Kidney epithelial cell (primary cell): ENCODE data around the gene DMAC2L. TPM values are rescaled to one million over a fixed set of nuclear protein-coding genes. Genes with fewer than 3 reads are reported as not detected.
"Not testable (repeated sequence)": the region's sequence is repeated elsewhere in the genome, so short reads cannot be mapped to it uniquely, and the experiment has no call there.

Experiments
- DNase-seq: peaks from one replicate; pipeline ENCODE4 v3.0.0-alpha.2; 2010; ENCODE audit warnings: low read depth
- H3K27me3 ChIP-seq: 2 replicates; pipeline ENCODE4 v1.6.0; 2011; ENCODE audit warnings: low read length; ENCODE audit not compliant: control insufficient read depth, insufficient read depth
- H3K36me3 ChIP-seq: 2 replicates; pipeline ENCODE4 v1.5.1; 2011; ENCODE audit warnings: low read length; ENCODE audit not compliant: control insufficient read depth, insufficient read depth
- H3K4me3 ChIP-seq: 2 replicates; pipeline ENCODE4 v1.5.1; 2011; ENCODE audit warnings: low read depth, mild to moderate bottlenecking, control low read depth, low read length
- CTCF ChIP-seq: IDR thresholded peaks from 2 replicates; pipeline ENCODE4 v1.5.1; 2011; ENCODE audit warnings: mild to moderate bottlenecking, moderate library complexity, low read length, control low read depth, inconsistent platforms; ENCODE audit not compliant: insufficient read depth, poor library complexity, severe bottlenecking
- total RNA-seq: library from RNA; depleted of rRNA; stranded (reverse); fragments of >200 nt; gene quantifications from 2 replicates; pipeline ENCODE4 v1.2.3, GENCODE V29; 2015

The DMAC2L gene
- total RNA-seq, 1 donor from 2014 or later = 27.5 TPM

- TF ChIP-seq CTCF = no peak
- Histone ChIP-seq H3K36me3 (no peaks in the 10 kb centered on the region), H3K4me3 (no peak overlapping the region), H3K27me3 (no peaks in the 10 kb centered on the region)
- no peak for DNase-seq
These were observed 50.9 kb downstream of the DMAC2L start for GRCh38 chr14:50362764-50363713.

DNA sequence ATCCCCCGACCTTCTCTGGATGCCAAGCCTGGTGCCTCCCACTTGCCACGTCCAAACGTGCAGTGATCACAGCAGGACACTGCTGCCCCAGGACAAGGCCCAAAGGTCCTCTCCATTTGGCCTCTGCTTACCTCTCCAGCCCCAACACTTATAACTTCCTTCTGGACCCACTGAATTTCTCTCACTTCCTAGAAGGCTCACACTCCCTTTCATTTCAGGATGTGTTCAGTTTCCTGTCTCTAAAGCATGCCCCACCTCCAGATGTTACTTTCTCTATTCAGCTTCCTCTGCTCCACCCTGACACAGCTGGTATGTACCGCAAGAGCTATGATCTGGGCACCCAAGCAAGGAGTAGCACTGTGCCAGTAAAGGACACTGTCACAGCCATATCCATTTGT is 51.6 kb downstream of the DMAC2L start:
- H3K27me3 ChIP-seq = no peaks in the 10 kb centered on the region
- H3K36me3 ChIP-seq = no peaks in the 10 kb centered on the region
- TF ChIP-seq CTCF = no peak
- no peak overlapping the region for H3K4me3 ChIP-seq
- DNase-seq = no peak

- no peak for TF ChIP-seq CTCF
- no peak for DNase-seq
- Histone ChIP-seq H3K4me3 (no peak overlapping the region), H3K36me3 (no peaks in the 10 kb centered on the region), H3K27me3 (no peaks in the 10 kb centered on the region)
These were observed 52.7 kb downstream of the DMAC2L start for GRCh38 chr14:50364792-50365191.

DNA sequence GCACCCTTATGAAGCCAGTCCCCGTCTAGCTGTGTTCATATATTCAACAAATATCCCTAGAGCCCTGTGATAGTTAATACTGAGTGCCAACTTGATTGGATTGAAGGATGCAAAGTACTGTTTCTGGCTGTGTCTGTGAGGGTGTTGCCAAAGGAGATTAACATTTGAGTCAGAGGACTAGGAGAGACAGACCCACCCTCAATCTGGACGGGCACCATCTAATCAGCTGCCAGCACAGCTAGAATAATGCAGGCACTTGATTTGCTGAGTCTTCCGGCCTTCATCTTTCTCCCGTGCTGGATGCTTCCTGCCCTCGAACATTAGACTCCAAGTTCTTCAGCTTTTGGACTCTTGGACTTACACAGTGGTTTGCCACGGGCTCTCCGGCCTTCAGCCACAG is 53.4 kb downstream of the DMAC2L start:
- not testable (repeated sequence) for H3K27me3 ChIP-seq, H3K36me3 ChIP-seq, DNase-seq, H3K4me3 ChIP-seq

GRCh38 chr14:50366115-50366514 is 54.0 kb downstream of the DMAC2L start:
- TF ChIP-seq CTCF = no peak
- Histone ChIP-seq H3K36me3 (no peaks in the 10 kb centered on the region), H3K27me3 (no peaks in the 10 kb centered on the region), H3K4me3 (no peak overlapping the region)
- DNase-seq = no peak

DNA sequence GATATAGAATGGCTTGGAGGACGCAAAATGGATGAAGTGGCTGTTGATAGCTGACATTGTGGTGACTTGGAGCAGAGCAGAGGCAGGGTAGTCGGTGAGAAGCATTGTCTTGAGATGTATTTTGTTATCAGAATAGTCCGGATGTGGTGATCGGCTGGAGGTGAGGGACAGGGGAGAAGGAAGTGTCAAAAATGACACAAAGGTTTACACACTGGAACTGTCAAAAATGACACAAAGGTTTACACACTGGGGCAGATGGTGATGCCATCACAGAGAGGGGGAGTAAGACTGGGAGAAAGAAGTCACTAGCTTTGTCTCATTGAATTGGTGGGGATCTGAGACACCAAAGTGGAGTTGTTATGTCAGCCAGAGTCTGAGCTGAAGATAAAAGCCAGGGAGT is 54.5 kb downstream of the DMAC2L start:
- no peak for TF ChIP-seq CTCF
- no peaks in the 10 kb centered on the region for H3K36me3 ChIP-seq
- no peak for DNase-seq
- H3K27me3 ChIP-seq = no peaks in the 10 kb centered on the region
- no peak overlapping the region for H3K4me3 ChIP-seq
